Right renal pelvis (tissue), 4 donors: ENCODE data around the gene CENPL. TPM values are rescaled to one million over a fixed set of nuclear protein-coding genes. Genes with fewer than 3 reads are reported as not detected.
A peak's percentile ranks its signal among the peaks of the same experiment; 100 is the strongest.
"Not testable (repeated sequence)": the region's sequence is repeated elsewhere in the genome, so short reads cannot be mapped to it uniquely, and the experiment has no call there.

Source experiments
- DNase-seq, 4 donors: peaks; one replicate each; pipeline ENCODE4 v3.0.0-alpha.2; 2013; ENCODE audit warnings: low read depth in 4 of 4, low spot score in 3 of 4, missing footprints in 1 of 4
- polyA plus RNA-seq, 4 donors: library from polyadenylated mRNA; unstranded; fragments of 120-200 nt; gene quantifications; one replicate each; pipeline ENCODE4 v1.2.1, GENCODE V29; 2013; ENCODE audit not compliant: insufficient read length in 4 of 4

CENPL gene, protein sequence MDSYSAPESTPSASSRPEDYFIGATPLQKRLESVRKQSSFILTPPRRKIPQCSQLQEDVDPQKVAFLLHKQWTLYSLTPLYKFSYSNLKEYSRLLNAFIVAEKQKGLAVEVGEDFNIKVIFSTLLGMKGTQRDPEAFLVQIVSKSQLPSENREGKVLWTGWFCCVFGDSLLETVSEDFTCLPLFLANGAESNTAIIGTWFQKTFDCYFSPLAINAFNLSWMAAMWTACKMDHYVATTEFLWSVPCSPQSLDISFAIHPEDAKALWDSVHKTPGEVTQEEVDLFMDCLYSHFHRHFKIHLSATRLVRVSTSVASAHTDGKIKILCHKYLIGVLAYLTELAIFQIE
- polyA plus RNA-seq, result 10 to 100 TPM; 10.8 to 12.7 (median 11.4) TPM

DNA sequence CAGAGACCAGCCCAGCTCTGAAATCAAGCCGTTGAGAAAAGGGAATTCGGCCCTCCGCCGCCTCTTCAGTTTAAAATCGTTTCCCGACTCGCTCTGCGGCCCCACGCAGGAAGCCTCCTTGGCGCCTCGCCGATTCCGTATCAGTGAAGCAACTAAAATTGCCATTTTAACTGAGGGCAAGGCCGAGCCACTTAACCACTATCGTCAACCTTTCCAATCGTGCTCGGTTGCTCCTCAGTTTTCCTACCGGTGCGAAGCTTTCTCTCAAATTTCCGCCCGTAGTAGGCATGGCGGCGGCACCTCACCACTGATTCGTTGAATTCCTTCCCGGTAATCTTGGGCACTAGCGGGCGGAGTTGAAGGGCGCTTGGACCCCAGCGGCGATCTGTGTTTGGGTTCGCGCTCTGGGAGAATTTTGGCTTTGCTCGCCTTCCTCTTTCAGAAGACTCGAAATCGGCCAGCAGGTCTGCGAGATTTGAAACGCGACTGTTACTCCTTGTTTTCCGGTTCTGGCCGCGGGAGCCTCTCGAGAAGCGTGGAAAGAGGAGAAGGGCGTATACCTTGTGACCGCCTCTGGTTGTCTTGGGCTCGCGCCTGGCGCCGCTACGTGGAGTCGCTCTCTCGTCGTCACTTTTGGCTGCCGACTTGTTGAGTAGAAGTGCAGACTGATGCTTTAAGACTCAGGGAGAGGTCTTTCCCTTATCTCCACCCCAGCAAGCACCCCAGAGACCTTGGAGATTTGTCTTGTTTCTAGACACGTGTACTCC lies at the start of gene CENPL, which contains the start of gene DARS2:
Gene CENPL (minus strand): TSS at position 569 of the 767 bp plus-strand sequence. CDS start 13,584 bp downstream, outside the sequence.
Gene DARS2 (plus strand): TSS at position 359 of the 767 bp plus-strand sequence. CDS start 557 bp downstream, outside the sequence.
- peak; percentile 86 to 96 (median 96) for DNase-seq

DNA sequence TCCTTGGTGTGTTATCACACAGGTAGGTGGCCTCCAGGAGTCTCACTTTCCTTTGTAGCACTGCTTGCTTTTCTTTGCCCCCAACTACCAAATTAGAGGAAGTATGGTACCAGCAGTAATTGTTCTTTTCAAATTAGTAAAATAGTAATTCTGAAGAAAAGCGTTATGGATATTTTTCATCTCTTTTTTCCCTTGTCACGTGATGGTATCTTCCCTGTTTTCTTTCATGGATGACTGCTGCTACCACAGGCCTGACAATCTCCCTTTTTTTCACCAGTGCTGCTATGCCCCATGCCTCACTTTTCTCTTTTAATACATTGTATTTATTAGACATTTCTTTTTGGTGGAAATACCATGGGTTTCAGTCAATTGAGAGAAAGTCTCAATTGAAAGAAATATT lies 46.8 kb upstream of the CENPL start:
- DNase-seq, result no peak

DNA sequence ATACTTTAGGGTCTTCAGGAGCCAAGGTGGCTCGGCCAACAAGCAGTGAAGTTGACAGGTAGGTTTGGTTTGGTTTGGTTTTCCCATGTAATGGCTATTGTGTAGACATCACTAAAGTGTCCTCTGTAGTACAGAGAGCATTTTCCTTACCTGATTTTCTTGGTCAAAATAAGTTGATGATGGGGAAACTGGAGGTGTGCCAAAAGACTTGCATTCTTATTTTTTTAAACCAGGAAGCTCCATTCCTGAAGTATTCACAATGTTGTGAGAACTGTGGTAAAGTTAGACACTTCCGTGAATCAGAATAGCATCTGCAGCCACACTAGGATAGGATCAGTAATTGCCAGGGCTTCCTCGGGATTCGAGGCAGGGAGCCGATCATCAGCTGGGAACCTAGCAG lies 46.4 kb upstream of the CENPL start:
- DNase-seq, result no peak

DNA sequence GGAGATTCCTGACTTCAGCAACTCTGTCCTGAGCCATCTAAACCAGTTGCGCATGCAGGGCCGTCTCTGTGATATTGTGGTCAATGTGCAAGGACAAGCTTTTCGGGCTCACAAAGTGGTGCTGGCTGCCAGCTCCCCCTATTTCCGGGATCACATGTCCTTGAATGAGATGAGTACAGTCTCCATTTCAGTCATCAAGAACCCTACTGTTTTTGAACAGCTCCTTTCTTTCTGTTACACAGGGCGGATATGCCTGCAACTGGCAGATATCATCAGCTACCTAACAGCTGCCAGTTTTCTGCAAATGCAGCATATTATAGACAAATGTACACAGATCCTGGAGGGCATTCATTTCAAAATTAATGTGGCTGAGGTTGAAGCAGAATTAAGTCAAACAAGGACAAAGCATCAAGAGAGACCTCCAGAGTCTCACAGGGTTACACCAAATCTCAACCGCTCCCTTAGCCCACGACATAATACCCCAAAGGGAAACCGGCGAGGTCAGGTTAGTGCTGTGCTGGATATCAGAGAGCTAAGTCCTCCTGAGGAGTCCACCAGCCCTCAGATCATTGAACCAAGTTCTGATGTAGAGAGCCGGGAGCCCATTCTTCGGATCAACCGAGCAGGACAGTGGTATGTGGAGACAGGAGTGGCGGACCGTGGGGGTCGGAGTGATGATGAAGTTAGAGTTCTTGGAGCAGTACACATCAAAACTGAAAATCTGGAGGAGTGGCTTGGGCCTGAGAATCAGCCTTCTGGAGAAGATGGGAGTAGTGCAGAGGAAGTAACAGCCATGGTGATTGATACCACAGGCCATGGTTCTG lies 45.8 kb upstream of the CENPL start:
- DNase-seq, result no peak

DNA sequence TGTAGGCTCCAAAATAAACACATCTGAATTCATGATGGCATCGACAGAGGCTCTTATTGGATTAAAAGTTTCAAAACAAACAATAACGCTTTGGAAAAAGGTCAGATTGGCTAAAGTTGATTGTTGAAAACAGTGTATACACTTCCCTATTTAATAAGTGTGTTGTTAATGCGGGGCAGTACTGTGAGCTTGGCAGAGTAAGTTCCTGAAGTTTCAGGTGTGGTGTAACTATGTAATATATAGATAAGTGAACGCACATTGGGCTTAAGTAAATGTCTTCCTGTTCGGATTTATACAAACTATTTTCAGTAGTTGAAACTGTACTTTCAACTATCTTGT lies 44.3 kb upstream of the CENPL start:
- no peak for DNase-seq

DNA sequence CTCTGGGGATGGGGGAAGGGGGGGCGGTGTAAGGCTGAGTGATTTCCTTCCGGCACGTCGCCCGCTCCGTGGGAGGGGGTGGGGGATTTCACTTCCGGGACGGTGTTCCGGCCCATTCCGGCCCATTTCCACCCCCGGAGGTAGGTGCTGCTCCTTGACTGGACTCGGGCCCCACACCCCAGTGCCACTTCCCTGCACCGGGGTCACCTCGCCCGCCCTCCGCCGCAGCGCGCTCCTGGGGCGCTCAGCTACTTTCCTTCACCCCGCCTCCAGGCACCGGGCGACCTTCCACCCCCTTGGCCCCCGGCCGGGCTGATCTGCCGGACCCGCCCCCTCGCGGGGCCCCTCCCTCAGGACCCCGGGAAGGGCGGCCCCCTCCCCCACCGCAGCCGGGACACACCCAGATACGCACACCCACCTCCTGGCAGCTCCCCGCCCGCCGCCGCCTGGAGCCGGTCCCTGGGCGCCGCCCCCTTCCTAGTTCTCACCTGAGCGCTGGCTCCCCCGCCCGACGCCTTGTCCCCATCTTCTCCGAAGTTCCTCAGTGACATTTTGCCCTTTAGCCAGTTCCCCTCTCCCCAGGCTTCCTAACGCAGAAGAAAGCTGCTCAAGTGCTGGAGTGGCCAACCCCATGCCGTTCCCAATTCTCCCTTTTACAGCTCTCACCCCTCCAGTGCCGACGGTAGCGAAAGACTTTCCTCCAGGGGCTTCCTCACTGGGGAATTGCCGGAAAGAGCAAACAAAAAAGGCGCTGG lies 43.8 kb upstream of the CENPL start, which contains the start of gene ZBTB37:
Gene ZBTB37 (plus strand): TSS at position 115 of the 755 bp plus-strand sequence. CDS start 1,846 bp downstream, outside the sequence.
- DNase-seq, result peak; percentile 65 to 70 (median 68)

DNA sequence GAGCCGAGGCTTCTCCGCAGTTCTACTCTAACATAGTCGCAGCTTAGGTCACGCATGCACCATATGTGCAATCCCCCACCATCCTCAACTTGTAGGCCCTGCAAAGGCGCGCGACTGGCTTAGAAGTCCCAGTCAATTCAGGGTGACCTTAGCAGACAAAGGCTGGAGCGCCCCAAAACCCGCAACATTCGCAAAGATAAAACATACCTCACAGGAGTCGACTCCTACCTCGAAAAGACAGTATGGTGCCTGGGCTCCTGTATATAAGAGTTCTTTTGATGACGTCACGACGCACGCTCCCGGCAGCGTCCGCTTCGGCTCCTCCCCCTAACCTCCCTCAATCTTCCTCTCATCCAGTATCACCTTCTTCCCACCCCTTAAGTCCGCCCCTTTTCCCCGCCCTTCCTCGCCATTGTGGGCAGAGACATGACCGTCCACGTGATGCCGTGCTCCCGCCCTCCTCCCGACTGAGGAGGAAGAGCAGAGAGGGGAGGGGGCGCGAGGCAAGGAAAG lies 43.1 kb upstream of the CENPL start, which contains the start of gene GAS5:
Gene GAS5 (minus strand): TSS at position 237 of the 513 bp plus-strand sequence.
- peak; percentile 98 to 100 (median 100) for DNase-seq

DNA sequence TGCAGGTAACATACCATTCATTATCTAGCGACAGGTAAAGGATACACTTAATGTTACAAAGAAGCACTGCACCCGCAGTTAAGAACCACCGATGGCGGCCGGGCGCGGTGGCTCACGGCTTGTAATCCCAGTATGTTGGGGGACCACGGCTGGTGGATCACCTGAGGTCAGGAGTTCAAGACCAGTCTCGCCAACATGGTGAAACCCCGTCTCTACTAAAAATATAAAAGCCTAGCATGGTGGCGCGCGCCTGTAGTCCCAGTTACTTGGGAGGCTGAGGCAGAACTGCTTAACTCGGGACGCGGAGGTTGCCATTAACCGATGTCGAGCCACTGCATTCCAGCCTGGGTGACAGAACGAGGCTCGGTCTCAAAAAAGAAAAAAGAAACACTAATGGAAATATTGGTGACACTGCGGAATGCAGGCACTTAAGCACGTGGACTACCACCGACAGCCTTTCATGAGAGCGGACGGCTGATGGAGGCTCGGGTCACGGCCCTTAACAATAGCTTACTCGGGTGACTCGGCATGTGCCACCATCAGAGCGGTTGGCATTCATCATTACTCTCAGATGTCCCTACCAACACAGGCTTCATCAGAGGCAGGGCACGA lies 42.6 kb upstream of the CENPL start:
- peak in 1 of 4 donors; percentile 20 for DNase-seq

DNA sequence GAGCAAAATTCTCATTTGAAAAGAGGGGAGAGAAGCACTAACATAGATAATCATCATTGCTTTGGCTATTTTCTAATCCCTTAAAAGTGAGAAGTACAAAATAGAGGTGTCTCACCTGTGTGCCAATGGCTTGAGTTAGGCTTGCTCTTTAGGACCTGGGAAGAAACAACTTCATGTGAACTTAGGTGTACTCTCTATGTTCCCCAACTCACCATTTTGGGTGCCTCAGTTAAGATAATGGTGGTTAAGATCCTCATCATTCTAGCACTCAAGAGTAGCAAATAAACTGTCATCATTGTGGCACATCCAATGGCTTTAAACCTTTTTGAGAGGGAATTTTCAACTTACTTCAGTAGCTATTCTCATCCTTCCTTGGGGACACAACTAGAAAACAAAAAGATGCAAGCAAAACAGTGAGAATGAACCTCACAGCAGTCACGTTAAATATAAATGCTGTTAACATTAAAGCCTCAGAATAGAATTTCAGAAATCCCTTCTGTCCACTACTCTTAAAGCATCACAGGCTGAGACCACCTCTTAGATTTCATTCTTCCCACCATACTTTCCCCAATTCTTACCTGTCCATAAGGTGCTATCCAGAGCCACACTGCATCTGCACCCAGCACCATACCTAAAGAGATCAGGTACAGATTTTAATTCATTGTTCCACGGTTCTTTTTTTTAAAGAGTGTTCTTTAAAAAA lies 41.9 kb upstream of the CENPL start:
- no peak for DNase-seq

DNA sequence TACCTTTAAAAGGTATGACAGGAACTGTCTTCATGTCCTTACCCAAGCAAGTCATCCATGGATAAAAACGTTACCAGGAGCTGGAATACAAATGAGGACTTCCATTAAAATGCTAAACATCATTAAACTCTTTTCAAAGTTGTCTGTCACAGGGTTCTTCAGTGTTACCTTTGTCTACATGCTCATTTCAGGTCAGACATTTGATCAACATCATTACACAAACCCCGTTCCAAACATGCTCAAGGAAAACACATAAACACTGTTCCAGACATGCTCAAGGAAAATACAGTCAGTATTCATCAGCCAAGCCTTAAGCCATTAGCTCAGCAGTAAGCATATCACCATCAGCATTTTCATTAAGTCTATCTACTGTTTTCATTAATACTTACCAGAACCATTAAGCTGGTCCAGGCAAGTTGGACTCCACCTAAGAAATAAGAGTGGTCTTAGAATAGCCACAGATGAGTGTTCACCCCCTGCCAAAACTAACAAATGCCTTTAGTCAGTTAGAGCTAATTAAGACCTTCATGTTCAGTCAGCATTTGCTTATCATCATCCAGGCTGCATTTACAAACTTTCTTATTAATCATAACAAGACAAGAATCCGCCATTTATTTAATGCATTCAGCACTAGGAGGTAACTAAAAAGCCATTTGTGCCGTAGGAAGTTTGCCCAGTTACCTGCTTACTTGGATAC lies 40.9 kb upstream of the CENPL start:
- DNase-seq, result no peak

DNA sequence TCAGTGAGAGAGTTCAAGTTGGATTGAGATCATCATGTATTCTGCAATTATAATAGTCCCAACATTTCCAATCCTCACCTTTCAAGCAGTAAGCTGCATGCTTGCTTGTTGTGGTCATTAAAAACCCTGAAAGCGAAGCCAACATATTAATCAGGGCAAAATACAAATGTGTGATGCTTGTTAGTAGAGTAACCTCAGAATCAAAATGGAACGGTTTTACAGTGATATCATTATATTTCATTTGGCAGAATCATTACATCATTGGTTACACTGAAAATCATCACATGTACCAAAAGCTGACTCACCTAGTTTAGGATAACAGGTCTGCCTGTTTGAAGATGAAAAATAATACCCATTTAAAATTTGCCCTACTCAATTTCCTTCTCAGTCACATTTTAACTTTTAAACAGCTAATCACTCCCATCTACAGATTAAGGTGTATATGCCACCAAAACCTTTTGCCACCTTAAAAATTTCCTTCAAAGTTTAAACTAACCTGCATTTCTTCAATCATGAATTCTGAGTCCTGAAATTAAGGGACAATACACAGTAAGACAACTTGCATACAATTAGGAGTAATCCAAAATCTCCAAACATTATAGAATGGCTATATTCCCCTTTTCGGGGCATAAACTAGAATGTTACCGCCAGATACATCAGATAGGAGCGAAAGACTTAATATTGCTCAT lies 39.6 kb upstream of the CENPL start:
- DNase-seq, result no peak

DNA sequence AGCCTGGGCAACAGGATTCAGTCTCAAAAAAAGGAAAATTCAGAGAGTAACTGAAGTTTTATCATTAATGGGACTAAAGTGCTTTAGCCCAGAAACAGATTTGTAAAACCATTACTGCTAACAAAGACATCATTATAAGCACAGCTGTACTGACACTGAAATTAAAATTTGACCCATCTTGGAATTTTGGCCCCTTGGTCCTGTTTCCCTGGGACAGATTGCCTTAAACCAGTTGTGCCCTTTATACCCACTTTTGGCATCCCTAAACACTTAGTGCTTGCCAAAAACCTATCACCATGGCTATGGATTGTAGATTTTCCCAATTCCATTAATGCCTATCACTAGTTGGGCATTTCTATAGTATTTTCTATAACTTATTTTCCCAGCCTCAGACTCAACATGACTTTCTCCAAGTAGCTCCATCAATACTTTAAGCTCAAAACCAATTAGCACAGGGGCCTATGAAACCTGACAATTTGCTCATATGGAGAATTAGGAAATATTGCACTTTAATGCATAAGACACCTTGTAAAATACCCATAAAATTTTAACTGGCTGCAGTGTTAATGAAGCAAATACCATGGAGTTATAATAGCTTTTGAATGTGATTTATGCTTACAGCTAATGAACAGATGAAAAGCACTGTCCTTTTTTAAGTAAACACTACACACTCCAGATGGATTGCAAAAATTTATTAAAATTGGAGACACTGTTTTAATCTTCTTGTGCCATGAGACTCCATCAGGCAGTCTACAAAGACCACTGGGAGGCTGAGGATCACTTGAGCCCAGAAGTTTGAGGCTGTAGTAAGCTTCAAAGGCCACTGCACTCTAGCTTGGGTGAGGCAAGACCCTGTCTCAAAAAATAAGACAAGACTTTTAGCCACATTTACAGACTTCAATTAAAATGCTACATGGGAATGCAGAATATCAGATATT lies 38.8 kb upstream of the CENPL start:
- no peak for DNase-seq

DNA sequence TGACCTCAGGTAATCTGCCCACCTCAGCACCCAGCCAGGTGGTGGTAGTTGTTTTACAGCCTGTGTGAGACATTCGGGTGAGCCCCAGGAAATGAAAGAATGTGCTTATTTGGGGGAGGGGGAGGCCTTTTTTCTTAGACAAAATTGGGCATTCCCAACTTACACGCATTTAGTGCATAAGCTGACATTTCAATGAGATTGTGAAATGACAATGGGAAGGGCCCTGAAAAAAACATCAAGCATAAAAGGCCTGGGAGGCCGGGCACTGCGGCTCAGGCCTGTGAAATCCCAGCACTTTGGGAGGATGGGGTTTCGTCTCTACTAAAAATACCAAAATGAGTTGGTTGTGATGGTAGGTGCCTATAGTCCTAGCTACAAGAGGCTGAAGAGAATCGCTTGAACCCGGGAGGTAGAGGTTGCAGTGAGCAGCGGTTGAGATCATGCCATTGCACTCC lies 38.1 kb upstream of the CENPL start:
- no peak for DNase-seq

DNA sequence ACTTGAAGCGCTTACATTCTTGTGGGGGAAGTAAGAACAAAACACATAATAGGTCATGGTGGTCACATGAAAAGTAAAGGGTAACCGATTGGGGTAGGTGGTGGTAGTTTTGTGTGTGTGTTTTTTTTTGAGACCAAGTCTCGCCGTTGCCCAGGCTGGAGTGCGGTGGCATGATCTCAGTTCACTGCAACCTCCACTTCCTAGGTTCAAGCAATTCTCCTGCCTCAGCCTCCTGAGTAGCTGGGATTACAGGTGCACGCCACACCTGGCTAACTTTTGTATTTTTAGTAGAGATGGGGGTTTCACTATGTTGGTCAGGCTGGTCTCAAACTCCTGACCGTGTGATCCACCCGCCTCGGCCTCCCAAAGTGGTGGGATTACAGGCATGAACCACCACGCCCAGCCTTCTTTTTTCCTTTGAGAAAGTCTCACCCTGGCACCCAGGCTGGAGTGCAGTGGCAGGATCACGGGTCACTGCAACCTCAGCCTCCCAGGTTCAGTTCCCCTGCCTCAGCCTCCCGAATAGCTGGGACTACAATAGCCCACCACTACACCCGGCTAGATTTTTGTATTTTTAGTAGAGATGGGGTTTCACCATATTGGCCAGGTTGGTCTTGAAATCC lies 37.6 kb upstream of the CENPL start:
- not testable (repeated sequence) for DNase-seq

DNA sequence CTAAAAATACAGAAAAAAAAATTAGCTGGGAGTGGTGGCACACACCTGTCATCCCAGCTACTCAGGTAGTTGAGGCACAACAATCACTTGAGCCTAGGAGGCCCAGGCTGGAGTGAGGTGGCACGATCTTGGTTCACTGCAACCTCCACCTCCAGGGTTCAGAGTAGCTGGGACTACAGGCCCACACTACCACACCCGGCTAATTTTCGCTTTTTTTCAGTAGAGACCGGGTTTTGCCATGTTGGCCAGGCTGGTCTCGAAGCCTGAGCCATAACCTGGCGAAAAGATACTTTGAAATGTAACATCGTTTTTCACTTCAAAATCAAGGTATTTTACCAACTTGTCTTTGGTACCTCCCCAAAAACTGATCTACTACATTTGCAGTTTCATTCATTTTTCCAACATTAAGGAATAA lies 37.1 kb upstream of the CENPL start:
- DNase-seq, result no peak

DNA sequence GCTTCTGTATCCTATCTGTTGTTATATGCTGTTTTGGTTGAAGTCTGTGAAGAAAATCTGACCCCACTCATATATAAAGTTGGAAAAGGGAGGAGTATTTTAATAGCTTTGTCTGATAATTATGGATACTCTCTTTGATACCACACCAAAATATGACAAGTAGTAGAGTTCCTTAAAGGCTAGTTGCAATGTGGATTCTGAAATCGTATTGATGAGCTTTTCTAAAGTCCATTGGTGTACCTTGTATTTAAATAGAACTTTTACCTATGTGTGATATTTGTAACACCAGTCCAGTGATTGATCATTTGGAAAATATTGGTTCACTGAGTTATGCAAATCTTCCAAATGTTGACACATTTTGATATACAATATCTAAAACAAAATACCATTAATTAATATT lies 35.4 kb upstream of the CENPL start:
- DNase-seq, result no peak
